GM23338 (cell line): ENCODE measurements around the gene MCTP1. TPM values are rescaled to one million over a fixed set of nuclear protein-coding genes. Genes with fewer than 3 reads are reported as not detected.

Source experiments
- ATAC-seq: fragments of 200-7000 bp; cut with Tn5 transposase; 3 replicates; pipeline ENCODE4 v1.9.1; 2020
- DNase-seq: peaks from one replicate; pipeline ENCODE4 v3.0.0-alpha.2; 2015; ENCODE audit warnings: low spot score
- H2AFZ ChIP-seq: fragments of 200-600 bp; sonication (generic); 2 replicates; pipeline ENCODE4 v1.8.0; 2016; ENCODE audit warnings: antibody characterized with exemption, mild to moderate bottlenecking, moderate library complexity
- H3F3A ChIP-seq: fragments of 200-600 bp; sonication (generic); replicated peaks from 2 replicates; pipeline ENCODE4 v1.8.0; 2017; ENCODE audit warnings: antibody characterized with exemption, mixed run types, low read depth
- H3K27ac ChIP-seq: fragments of 200-600 bp; sonication (generic); 2 replicates; pipeline ENCODE4 v1.6.1; 2016; ENCODE audit warnings: low read depth
- H3K27me3 ChIP-seq: fragments of 200-600 bp; sonication (generic); 2 replicates; pipeline ENCODE4 v1.8.0; 2016; ENCODE audit warnings: mild to moderate bottlenecking, mixed run types, moderate library complexity; ENCODE audit not compliant: insufficient read depth
- H3K36me3 ChIP-seq: fragments of 200-600 bp; sonication (generic); 2 replicates; pipeline ENCODE4 v1.8.0; 2016; ENCODE audit warnings: mild to moderate bottlenecking; ENCODE audit not compliant: insufficient read depth
- H3K4me1 ChIP-seq: fragments of 200-600 bp; sonication (generic); 2 replicates; pipeline ENCODE4 v1.8.0; 2016; ENCODE audit warnings: mild to moderate bottlenecking, moderate library complexity; ENCODE audit not compliant: insufficient read depth
- H3K4me2 ChIP-seq: fragments of 200-600 bp; sonication (generic); 2 replicates; pipeline ENCODE4 v1.7.1; 2017; ENCODE audit warnings: mixed run types
- H3K4me3 ChIP-seq: fragments of 200-600 bp; sonication (generic); 2 replicates; pipeline ENCODE4 v1.6.1; 2016; ENCODE audit warnings: mixed run types
- H3K79me2 ChIP-seq: fragments of 200-600 bp; sonication (generic); replicated peaks from 2 replicates; pipeline ENCODE4 v1.8.0; 2017; ENCODE audit warnings: mild to moderate bottlenecking; ENCODE audit not compliant: insufficient read depth
- H3K9me2 ChIP-seq: fragments of 200-600 bp; sonication (generic); 2 replicates; pipeline ENCODE4 v1.8.0; 2017; ENCODE audit not compliant: insufficient read depth
- H4K20me1 ChIP-seq: fragments of 200-600 bp; sonication (generic); replicated peaks from 2 replicates; pipeline ENCODE4 v1.8.0; 2017; ENCODE audit warnings: mild to moderate bottlenecking; ENCODE audit not compliant: insufficient read depth
- H3K27ac Mint-ChIP-seq: 2 replicates; pipeline ENCODE4 v1.8.0; 2020; ENCODE audit warnings: inconsistent platforms, mild to moderate bottlenecking, moderate library complexity, mixed read lengths
- H3K27me3 Mint-ChIP-seq: 3 replicates; pipeline ENCODE4 v1.8.0; 2022; ENCODE audit warnings: low read depth, mild to moderate bottlenecking, moderate library complexity, mixed read lengths, inconsistent platforms; ENCODE audit not compliant: insufficient read depth, poor library complexity
- H3K36me3 Mint-ChIP-seq: 3 replicates; pipeline ENCODE4 v1.8.0; 2021; ENCODE audit warnings: low read depth, mild to moderate bottlenecking, inconsistent platforms, moderate library complexity, mixed read lengths
- H3K4me1 Mint-ChIP-seq: 3 replicates; pipeline ENCODE4 v1.8.0; 2020; ENCODE audit warnings: mild to moderate bottlenecking, inconsistent platforms, mixed read lengths
- H3K4me3 Mint-ChIP-seq: 3 replicates; pipeline ENCODE4 v1.8.0; 2021; ENCODE audit warnings: moderate library complexity, mild to moderate bottlenecking, inconsistent platforms, mixed read lengths
- H3K9me3 Mint-ChIP-seq: 3 replicates; pipeline ENCODE4 v1.8.0; 2020; ENCODE audit warnings: moderate library complexity, mild to moderate bottlenecking, inconsistent platforms, mixed read lengths
- CREB1 ChIP-seq: fragments of 250-450 bp; sonication (Bioruptor Pico); IDR thresholded peaks from 2 replicates; pipeline ENCODE4 v1.5.0; 2020; ENCODE audit warnings: low read depth, mild to moderate bottlenecking, moderate library complexity
- EZH2 ChIP-seq: fragments of 200-600 bp; sonication (generic); IDR thresholded peaks from one replicate; pipeline ENCODE4 v1.8.0; 2017; ENCODE audit warnings: antibody characterized with exemption, mild to moderate bottlenecking, low read depth; ENCODE audit not compliant: unreplicated experiment
- EZH2phosphoT487 ChIP-seq: fragments of 200-600 bp; sonication (generic); IDR thresholded peaks from one replicate; pipeline ENCODE4 v1.8.1; 2018; ENCODE audit warnings: antibody characterized with exemption; ENCODE audit not compliant: unreplicated experiment
- JUNB ChIP-seq: IDR thresholded peaks from one replicate; pipeline ENCODE4 v1.6.1; 2016; ENCODE audit warnings: antibody characterized with exemption; ENCODE audit not compliant: unreplicated experiment
- POLR2AphosphoS5 ChIP-seq: IDR thresholded peaks from 2 replicates; pipeline ENCODE4 v1.6.1; 2016; ENCODE audit warnings: antibody characterized with exemption, low read depth
- REST ChIP-seq: IDR thresholded peaks from one replicate; pipeline ENCODE4 v1.6.1; 2018; ENCODE audit warnings: antibody characterized with exemption; ENCODE audit not compliant: unreplicated experiment
- ZNF114 ChIP-seq: fragments of 250-450 bp; sonication (Bioruptor Pico); IDR thresholded peaks from 2 replicates; pipeline ENCODE4 v1.5.0; 2020; ENCODE audit warnings: mild to moderate bottlenecking, moderate library complexity
- ZNF331 ChIP-seq: fragments of 250-450 bp; sonication (Bioruptor Pico); IDR thresholded peaks from 2 replicates; pipeline ENCODE4 v1.5.0; 2020; ENCODE audit warnings: low read depth, mild to moderate bottlenecking, moderate library complexity
- polyA plus RNA-seq: library from polyadenylated mRNA; unstranded; fragments of >200 nt; fragmentation: Nextera tagmentation; extraction: Ambion mirVana; gene quantifications from 2 replicates; pipeline ENCODE4 v1.2.1, GENCODE V29; 2016
- total RNA-seq: library from RNA; depleted of rRNA; stranded (reverse); fragments of >200 nt; shearing (Covaris generic); gene quantifications from 2 replicates; pipeline ENCODE4 v1.2.3, GENCODE V29; 2014
- TF ChIP-seq, protein P1 (sequence below), 2 experiments: fragments of 200-600 bp in 1 of 2; sonication (generic) in 1 of 2; conservative IDR thresholded peaks; 2 replicates each; pipeline versions ENCODE4 v1.5.1 to v1.6.1; 2016 to 2017; ENCODE audit warnings: antibody characterized with exemption in 2 of 2, low read depth in 2 of 2, mild to moderate bottlenecking in 2 of 2, moderate library complexity in 1 of 2
- TF ChIP-seq, protein P2 (sequence below): IDR thresholded peaks from 2 replicates; pipeline ENCODE4 v1.6.1; 2016; ENCODE audit warnings: antibody characterized with exemption

Gene MCTP1
- total and polyA plus RNA-seq, 2 experiments from 2014 or later: 3.7 to 4.2 TPM

- Mint-ChIP-seq H3K9me3 (no peaks in the 10 kb centered on the region), H3K27me3 (no peaks in the 10 kb centered on the region), H3K27ac (no peak overlapping the region), H3K4me1 (peaks cover 5% of the 10 kb centered on the region), H3K4me3 (no peak overlapping the region), H3K36me3 (no peaks in the 10 kb centered on the region)
- H3K79me2 ChIP-seq: no peaks in the 10 kb centered on the region
- H3K9me2 ChIP-seq: no peaks in the 10 kb centered on the region
- TF ChIP-seq CREB1 (CRISPR knock-in tag): no peak
- TF ChIP-seq, protein P1, sequence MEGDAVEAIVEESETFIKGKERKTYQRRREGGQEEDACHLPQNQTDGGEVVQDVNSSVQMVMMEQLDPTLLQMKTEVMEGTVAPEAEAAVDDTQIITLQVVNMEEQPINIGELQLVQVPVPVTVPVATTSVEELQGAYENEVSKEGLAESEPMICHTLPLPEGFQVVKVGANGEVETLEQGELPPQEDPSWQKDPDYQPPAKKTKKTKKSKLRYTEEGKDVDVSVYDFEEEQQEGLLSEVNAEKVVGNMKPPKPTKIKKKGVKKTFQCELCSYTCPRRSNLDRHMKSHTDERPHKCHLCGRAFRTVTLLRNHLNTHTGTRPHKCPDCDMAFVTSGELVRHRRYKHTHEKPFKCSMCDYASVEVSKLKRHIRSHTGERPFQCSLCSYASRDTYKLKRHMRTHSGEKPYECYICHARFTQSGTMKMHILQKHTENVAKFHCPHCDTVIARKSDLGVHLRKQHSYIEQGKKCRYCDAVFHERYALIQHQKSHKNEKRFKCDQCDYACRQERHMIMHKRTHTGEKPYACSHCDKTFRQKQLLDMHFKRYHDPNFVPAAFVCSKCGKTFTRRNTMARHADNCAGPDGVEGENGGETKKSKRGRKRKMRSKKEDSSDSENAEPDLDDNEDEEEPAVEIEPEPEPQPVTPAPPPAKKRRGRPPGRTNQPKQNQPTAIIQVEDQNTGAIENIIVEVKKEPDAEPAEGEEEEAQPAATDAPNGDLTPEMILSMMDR (conservative IDR thresholded peaks at IDR 0.05; ENCODE audit: low read depth in 2 of 2): no peak
- TF ChIP-seq REST: no peak
- TF ChIP-seq, protein P2, sequence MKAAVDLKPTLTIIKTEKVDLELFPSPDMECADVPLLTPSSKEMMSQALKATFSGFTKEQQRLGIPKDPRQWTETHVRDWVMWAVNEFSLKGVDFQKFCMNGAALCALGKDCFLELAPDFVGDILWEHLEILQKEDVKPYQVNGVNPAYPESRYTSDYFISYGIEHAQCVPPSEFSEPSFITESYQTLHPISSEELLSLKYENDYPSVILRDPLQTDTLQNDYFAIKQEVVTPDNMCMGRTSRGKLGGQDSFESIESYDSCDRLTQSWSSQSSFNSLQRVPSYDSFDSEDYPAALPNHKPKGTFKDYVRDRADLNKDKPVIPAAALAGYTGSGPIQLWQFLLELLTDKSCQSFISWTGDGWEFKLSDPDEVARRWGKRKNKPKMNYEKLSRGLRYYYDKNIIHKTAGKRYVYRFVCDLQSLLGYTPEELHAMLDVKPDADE: no peak
- TF ChIP-seq ZNF114 (CRISPR knock-in tag): no peak
- TF ChIP-seq ZNF331 (CRISPR knock-in tag): no peak
- TF ChIP-seq POLR2AphosphoS5: no peak
- TF ChIP-seq EZH2phosphoT487: no peak
- TF ChIP-seq JUNB: no peak
- no peak for TF ChIP-seq EZH2
- no peaks in the 10 kb centered on the region for H3F3A ChIP-seq
- H3K4me3 ChIP-seq: no peak overlapping the region
- H3K4me1 ChIP-seq: no peaks in the 10 kb centered on the region
- no peaks in the 10 kb centered on the region for H3K36me3 ChIP-seq
- H3K27me3 ChIP-seq: no peaks in the 10 kb centered on the region
- no peak overlapping the region for H3K27ac ChIP-seq
- ATAC-seq: no peak
- DNase-seq: no peak
- H3K4me2 ChIP-seq: no peak overlapping the region
- H4K20me1 ChIP-seq: no peaks in the 10 kb centered on the region
- H2AFZ ChIP-seq: no peak overlapping the region
Observed at GRCh38 chr5:94833851-94834250, 451.0 kb downstream of the MCTP1 start.
